ENCODE data around the gene ERP44.
"Not testable (repeated sequence)": the region's sequence is repeated elsewhere in the genome, so short reads cannot be mapped to it uniquely, and the experiment has no call there.

ERP44 gene

GRCh38 chr9:100064872-100065581 lies 33.8 kb downstream of the ERP44 start:
- DNase-seq: no peak

- no peak for DNase-seq
These were observed 35.6 kb downstream of the ERP44 start for GRCh38 chr9:100063185-100063584.

- DNase-seq: not testable (repeated sequence)
These were observed 36.1 kb downstream of the ERP44 start for GRCh38 chr9:100062683-100063082.

- DNase-seq: no peak
These were observed 39.9 kb downstream of the ERP44 start for GRCh38 chr9:100058699-100059579.

- no peak for DNase-seq
These were observed 41.2 kb downstream of the ERP44 start for GRCh38 chr9:100057624-100058023.

DNA sequence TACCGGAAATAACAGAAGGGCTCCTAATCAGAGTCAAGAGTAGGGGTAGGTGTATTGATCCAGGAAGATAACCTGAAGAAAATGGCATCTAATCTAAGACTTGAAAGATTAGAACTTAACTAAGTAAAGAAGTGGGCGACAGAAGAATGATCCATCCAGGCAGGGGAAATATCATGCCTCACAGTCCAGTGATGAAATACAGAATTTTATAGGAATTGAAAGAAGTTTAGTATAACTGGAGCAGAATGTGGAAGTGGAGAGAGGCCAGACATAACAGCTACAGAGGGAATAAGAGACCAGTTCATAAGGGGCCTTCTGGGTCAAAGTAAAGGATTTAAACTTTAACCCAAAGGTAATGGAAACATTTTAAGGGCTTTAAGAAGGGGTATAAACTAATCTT lies 42.2 kb downstream of the ERP44 start:
- DNase-seq: no peak

GRCh38 chr9:100052375-100052774 lies 46.4 kb downstream of the ERP44 start:
- no peak for DNase-seq

GRCh38 chr9:100049551-100049950 lies 49.2 kb downstream of the ERP44 start:
- no peak for DNase-seq

- DNase-seq: no peak
These were observed 60.3 kb downstream of the ERP44 start for GRCh38 chr9:100038472-100038871.

DNA sequence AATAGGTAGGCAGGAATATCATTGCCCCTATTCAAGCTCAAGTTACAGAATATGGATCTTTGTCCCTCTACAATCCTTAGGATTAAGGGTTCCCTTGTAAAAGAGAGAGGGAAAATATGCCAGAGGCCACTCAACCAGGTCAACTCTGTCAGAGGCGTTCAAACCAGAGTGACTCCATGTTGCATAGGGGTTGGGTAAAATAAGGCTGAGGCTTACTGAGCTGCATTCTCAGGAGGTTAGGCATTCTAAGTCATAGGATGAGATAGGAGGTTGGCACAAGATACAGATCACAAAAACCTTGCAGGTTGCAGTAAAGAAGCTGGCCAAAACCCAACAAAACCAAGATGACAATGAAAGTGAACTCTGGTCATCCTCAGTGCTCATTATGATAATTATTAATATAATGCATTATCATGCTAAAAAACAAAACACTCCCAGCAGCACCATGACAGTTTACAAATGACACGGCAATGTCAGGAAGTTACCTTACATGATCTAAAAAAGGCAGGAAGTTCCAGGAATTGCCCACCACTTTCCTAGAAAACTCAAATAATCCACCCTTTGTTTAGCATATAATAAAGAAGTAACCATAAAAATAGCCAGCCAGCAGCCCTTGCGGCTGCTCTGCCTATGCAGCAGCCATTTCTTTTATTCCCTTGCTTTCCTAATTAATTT lies 64.8 kb downstream of the ERP44 start:
- DNase-seq: no peak

- DNase-seq: no peak
These were observed 68.3 kb downstream of the ERP44 start for GRCh38 chr9:100030548-100030947.

DNA sequence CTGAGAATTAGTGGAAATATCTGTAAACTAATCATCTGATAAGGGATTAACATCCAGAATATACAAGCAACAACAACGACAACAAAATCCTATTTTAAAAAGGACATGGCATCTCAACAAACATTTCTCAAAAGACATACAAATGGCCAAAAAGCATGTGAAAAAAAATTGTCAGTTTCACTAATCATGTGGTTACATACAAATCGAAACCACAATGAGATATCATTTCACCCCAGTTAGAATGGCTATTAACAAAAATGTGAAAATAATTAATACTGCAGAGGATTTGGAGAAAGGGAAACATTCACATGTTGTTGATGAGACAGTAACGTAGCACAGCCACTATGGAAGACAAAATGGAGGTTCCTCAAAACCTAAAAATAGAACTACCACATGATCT lies 69.5 kb downstream of the ERP44 start:
- DNase-seq: no peak

DNA sequence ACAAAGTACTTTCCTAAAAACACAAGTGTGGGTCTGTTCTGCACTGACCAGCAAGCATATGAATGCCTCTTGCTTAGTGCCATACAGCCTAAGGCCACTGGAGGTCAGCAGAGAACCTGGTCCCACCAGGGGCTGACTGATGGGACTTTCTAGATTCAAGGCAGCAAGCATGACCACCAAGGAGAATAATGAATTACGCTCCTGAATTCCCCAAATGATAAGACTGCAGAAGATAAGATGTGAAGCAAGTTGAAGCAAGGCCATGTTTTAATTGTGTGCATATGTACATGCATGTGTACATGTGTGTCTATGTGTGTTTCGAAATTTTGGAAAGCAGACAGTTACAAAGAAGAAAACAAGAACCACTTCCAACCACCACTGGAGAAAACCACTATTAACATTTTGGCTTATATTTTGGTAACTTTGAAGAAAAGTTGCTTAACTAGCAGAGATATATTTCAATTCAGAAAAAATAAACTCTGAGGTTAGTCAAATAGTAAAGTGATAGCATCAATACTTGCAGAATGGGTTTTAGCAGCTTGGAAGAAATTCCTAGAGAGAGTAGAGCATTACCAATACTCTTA lies 70.5 kb downstream of the ERP44 start:
- peak; percentile 90 for DNase-seq

DNA sequence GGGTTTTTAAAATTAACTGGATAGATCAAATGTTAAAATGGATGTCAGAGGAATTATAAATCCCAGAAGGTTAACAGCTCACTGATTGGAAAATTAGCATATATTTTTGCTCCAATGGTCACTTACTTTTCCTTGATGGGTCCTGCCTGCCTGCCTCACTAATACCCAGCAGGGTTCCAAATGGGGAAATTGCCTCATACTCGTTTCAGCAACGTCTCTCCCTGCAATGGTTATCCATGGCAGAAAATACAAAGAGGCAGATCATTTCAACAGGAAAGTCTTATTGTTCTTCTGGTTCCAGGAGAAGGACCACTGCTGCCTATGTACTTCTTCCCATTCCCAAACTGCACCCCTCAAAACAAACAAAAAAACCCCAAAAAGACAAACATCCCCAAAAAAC lies 71.3 kb downstream of the ERP44 start:
- DNase-seq: no peak

DNA sequence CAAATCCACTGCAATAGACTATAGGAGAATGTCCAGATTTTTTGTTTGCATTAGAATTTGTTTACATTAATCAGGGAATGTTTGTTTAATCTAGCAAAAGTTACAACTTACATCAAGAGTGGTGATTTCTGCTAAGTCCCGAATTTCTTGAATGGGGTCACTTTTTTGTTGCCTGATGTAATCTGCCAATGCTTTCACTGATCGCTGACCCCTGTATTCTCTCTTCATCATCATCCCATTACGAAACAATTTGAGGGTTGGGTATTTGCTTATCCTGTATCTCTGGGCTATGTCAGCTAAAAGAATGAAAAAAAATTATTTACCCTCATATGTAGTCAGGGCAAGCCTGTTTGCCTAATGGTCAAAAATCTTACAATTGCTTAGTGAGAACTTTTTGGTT lies 76.9 kb downstream of the ERP44 start:
- no peak for DNase-seq

- DNase-seq: no peak
These were observed 78.5 kb downstream of the ERP44 start for GRCh38 chr9:100020121-100020795.

DNA sequence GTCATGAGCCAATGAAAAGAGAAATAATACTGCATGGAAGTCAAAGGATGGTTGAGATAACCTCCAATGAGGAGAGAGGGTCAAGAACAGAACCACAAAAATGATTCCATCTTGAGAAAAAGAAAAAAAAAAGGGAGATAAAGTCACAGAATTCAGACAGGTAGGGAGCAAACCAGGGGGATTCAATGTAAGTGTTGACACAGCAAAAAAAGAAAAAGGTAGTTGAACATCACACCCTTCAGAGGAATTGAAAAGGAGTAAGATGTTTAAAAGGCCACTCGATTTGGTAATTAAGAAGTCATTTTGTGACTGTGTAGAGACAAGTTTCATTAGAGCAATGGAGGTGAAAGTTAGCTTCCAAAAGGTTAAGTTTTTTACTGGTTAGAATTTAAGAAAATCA lies 79.3 kb downstream of the ERP44 start:
- no peak for DNase-seq

DNA sequence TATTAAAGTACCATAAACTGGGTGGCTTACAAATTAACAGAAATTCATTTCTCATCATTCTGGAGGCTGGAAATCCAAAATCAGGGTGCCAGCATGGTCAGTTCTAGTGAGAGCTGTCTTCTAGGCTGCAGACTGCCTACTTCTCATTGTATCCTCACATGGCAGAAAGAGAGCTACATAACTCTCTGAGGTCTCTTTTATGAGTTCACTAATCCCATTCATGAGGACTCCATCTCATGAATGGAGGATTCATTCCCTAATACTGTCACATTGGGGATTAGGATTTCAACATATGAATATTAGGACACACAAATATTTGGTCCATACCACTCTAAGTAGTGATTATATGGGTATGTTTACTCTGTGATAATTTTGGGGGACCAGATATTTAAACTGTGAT lies 84.0 kb downstream of the ERP44 start:
- no peak for DNase-seq

DNA sequence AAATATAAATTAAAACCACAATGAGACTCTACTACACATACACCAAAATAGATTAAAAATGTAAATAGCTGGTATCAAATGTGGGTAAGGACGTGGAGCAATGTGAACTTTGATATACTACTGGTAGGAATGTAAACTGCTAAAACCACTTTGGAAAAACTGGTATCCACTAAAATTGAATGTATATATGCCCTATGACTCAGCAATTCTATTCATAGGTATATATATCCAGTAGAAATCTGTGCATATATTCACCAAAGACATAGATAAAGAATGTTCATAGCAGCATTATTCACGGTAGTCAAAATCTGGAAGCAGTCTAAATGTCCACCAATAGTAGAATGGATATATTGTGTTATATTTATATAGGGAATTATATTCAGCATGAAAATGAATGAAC lies 85.2 kb downstream of the ERP44 start:
- no peak for DNase-seq

DNA sequence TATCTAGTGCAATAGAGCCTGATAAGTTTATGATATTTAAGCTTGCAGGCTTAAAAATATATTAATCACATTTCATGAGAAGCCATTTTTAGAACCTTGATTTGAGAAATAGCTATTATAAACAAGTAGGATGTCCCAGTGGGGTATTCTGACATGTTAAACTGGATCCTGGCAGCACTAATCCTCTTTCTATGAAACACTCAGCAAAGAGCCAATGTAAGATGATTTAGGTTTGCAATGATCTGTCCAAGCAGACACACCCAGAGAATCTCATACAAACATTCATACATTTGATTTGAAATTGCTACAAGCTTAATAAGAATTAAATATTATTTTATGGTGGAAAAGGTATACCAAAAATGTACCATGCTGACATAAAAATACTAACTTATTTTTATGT lies 86.5 kb downstream of the ERP44 start:
- no peak for DNase-seq

DNA sequence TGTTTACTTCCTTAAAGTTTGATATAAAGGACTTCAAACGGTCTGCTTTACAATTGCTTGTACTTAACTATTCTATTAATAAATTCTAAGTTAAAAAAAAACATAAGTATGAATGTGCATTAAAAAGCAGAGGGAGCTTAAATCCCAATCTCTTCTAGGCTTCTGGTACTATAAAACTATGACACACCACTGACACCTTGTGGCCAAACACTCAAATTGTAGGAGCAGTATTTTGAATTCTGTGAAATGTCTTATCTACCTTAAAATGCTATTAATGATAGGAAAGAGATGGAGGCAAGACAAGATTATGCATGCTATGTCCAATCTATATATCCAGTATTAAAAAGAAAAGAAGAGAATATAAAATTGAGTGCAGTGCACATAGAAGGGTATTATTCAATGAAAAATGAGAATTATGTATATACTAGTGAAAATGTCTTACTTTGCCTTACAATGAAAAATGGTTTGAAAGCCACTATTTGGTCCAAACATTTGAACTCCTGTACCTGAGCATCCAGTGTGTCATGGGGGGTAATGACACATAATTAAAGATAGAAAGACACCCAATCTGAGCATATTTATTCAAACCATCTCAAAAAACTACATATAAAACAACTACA lies 87.6 kb downstream of the ERP44 start:
- peak; percentile 43 for DNase-seq

DNA sequence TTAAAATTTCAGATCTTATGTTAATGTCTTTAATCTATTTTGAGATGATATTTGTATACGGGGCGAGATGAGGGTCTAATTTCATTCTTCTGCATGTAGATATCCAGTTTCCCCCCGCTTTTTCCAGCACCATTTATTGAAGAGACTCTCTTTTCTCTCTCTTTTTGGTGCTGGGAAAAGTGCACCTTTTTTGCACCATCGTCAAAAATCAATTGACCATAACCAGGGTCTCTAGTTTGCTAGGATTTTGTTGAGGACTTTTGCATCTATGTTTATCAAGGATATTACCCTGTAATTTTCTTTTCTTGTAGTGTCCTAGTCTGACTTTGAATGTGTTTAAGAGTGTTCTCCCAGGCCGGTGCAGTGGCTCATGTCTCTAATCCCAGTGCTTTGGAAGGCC lies 99.0 kb downstream of the ERP44 start:
- DNase-seq: no peak
